Putamen (tissue), 1 donor: ENCODE measurements around the gene CTSZ.
"Not testable (repeated sequence)": the region's sequence is repeated elsewhere in the genome, so short reads cannot be mapped to it uniquely, and the experiment has no call there.

Experiments used
- DNase-seq: peaks from one replicate; pipeline ENCODE4 v3.0.0-alpha.2; 2016; ENCODE audit warnings: low spot score

CTSZ gene

GRCh38 chr20:59013031-59013951 is 6.2 kb upstream of the CTSZ start:
- no peak for DNase-seq

GRCh38 chr20:59011874-59012157 is 4.8 kb upstream of the CTSZ start:
- DNase-seq = not testable (repeated sequence)

GRCh38 chr20:59010995-59011873 is 4.2 kb upstream of the CTSZ start:
- DNase-seq = no peak

GRCh38 chr20:59010321-59010994 is 3.4 kb upstream of the CTSZ start:
- no peak for DNase-seq

- no peak for DNase-seq
These were observed 1.8 kb upstream of the CTSZ start for GRCh38 chr20:59008715-59009336.

- DNase-seq = no peak
These were observed 834 bp upstream of the CTSZ start for GRCh38 chr20:59007665-59008511.

GRCh38 chr20:59006167-59006863 is 739 bp downstream of the CTSZ start:
- no peak for DNase-seq

- no peak for DNase-seq
These were observed 1.4 kb downstream of the CTSZ start for GRCh38 chr20:59005523-59006166.

GRCh38 chr20:59004763-59005522 is 2.1 kb downstream of the CTSZ start:
- DNase-seq = peak; percentile 34

- no peak for DNase-seq
These were observed 2.6 kb downstream of the CTSZ start for GRCh38 chr20:59004493-59004762.

- no peak for DNase-seq
These were observed 3.1 kb downstream of the CTSZ start for GRCh38 chr20:59003836-59004492.

GRCh38 chr20:59002874-59003399 is 4.1 kb downstream of the CTSZ start:
- no peak for DNase-seq

GRCh38 chr20:59002388-59002787 is 4.7 kb downstream of the CTSZ start:
- no peak for DNase-seq

- no peak for DNase-seq
These were observed 5.4 kb downstream of the CTSZ start for GRCh38 chr20:59001449-59002171.

GRCh38 chr20:59001068-59001448 is 6.0 kb downstream of the CTSZ start:
- DNase-seq = no peak

GRCh38 chr20:59000326-59000725 is 6.7 kb downstream of the CTSZ start:
- no peak for DNase-seq

- no peak for DNase-seq
These were observed 8.4 kb downstream of the CTSZ start for GRCh38 chr20:58998656-58999055.

GRCh38 chr20:58997141-58997770 is 9.8 kb downstream of the CTSZ start:
- DNase-seq = no peak
